MM.1S (cell line): ENCODE results near the gene DYNC1I1.

Source experiments
- DNase-seq: peaks from one replicate; pipeline ENCODE4 v3.0.0-alpha.2; 2015
- H2AFZ ChIP-seq: fragments of 300-600 bp; sonication (generic); 2 replicates; pipeline ENCODE4 v1.6.0; 2016; ENCODE audit warnings: antibody characterized with exemption, low read length
- H3F3A ChIP-seq: fragments of 300-600 bp; sonication (generic); 2 replicates; pipeline ENCODE4 v1.6.1; 2016; ENCODE audit warnings: mild to moderate bottlenecking, antibody characterized with exemption, low read length, moderate library complexity, mixed read lengths; ENCODE audit not compliant: insufficient read depth
- H3K27ac ChIP-seq: fragments of 300-600 bp; sonication (generic); 2 replicates; pipeline ENCODE4 v1.5.1; 2016; ENCODE audit warnings: mild to moderate bottlenecking, low read length
- H3K27me3 ChIP-seq: fragments of 300-600 bp; sonication (generic); replicated peaks from 2 replicates; pipeline ENCODE4 v1.6.0; 2016; ENCODE audit warnings: low read length; ENCODE audit not compliant: insufficient read depth
- H3K36me3 ChIP-seq: fragments of 300-600 bp; sonication (generic); replicated peaks from 2 replicates; pipeline ENCODE4 v1.6.1; 2016; ENCODE audit warnings: mild to moderate bottlenecking, low read length, mixed read lengths; ENCODE audit not compliant: insufficient read depth
- H3K4me1 ChIP-seq: fragments of 300-600 bp; sonication (generic); 2 replicates; pipeline ENCODE4 v1.6.1; 2016; ENCODE audit warnings: low read length, mixed read lengths
- H3K4me2 ChIP-seq: fragments of 300-600 bp; sonication (generic); 2 replicates; pipeline ENCODE4 v1.6.0; 2016; ENCODE audit warnings: low read depth, low read length
- H3K4me3 ChIP-seq: fragments of 300-600 bp; sonication (generic); 2 replicates; pipeline ENCODE4 v1.5.1; 2016; ENCODE audit warnings: low read length, mixed read lengths
- H3K79me2 ChIP-seq: fragments of 300-600 bp; sonication (generic); 2 replicates; pipeline ENCODE4 v1.6.1; 2016; ENCODE audit warnings: mixed run types, low read length, mixed read lengths
- H3K9ac ChIP-seq: fragments of 300-600 bp; sonication (generic); 2 replicates; pipeline ENCODE4 v1.6.1; 2016; ENCODE audit warnings: low read length, mixed read lengths
- H3K9me2 ChIP-seq: fragments of 300-600 bp; sonication (generic); replicated peaks from 2 replicates; pipeline ENCODE4 v1.6.1; 2016; ENCODE audit warnings: mild to moderate bottlenecking, low read length, mixed read lengths; ENCODE audit not compliant: insufficient read depth
- H3K9me3 ChIP-seq: fragments of 300-600 bp; sonication (generic); replicated peaks from 2 replicates; pipeline ENCODE4 v1.6.1; 2016; ENCODE audit warnings: mild to moderate bottlenecking, low read length, mixed read lengths; ENCODE audit not compliant: insufficient read depth
- H4K20me1 ChIP-seq: fragments of 300-600 bp; sonication (generic); 2 replicates; pipeline ENCODE4 v1.6.1; 2016; ENCODE audit warnings: mild to moderate bottlenecking, low read length, moderate library complexity, mixed read lengths; ENCODE audit not compliant: insufficient read depth
- CTCF ChIP-seq: fragments of 300-600 bp; sonication (generic); IDR thresholded peaks from 2 replicates; pipeline ENCODE4 v1.5.1; 2016; ENCODE audit warnings: antibody characterized with exemption, low read length, mixed read lengths
- EZH2 ChIP-seq: fragments of 300-600 bp; sonication (generic); optimal IDR thresholded peaks from 2 replicates; pipeline ENCODE3; 2017; ENCODE audit warnings: low read depth, mild to moderate bottlenecking, antibody characterized with exemption, low read length, mixed read lengths
- EZH2phosphoT487 ChIP-seq: fragments of 300-600 bp; sonication (generic); IDR thresholded peaks from 2 replicates; pipeline ENCODE4 v1.6.1; 2018; ENCODE audit warnings: antibody characterized with exemption, low read length

DYNC1I1 gene

GRCh38 chr7:95820778-95821177 lies 48.4 kb downstream of the DYNC1I1 start:
- H3K36me3 ChIP-seq: no peaks in the 10 kb centered on the region
- no peak overlapping the region for H3K4me3 ChIP-seq
- no peak overlapping the region for H2AFZ ChIP-seq
- DNase-seq: no peak
- no peak overlapping the region for H3K9ac ChIP-seq
- H3K4me1 ChIP-seq: no peaks in the 10 kb centered on the region
- H3K4me2 ChIP-seq: no peak overlapping the region
- no peaks in the 10 kb centered on the region for H3F3A ChIP-seq
- no peaks in the 10 kb centered on the region for H3K9me3 ChIP-seq
- no peak overlapping the region for H3K27ac ChIP-seq
- TF ChIP-seq CTCF (no peak), EZH2 (no peak), EZH2phosphoT487 (no peak)
- H3K79me2 ChIP-seq: no peaks in the 10 kb centered on the region
- no peaks in the 10 kb centered on the region for H3K9me2 ChIP-seq
- no peaks in the 10 kb centered on the region for H4K20me1 ChIP-seq
- H3K27me3 ChIP-seq: no peaks in the 10 kb centered on the region

GRCh38 chr7:95822717-95823116 lies 50.4 kb downstream of the DYNC1I1 start:
- DNase-seq: no peak
- no peaks in the 10 kb centered on the region for H3K79me2 ChIP-seq
- H3K27ac ChIP-seq: no peak overlapping the region
- H2AFZ ChIP-seq: no peak overlapping the region
- H3K4me1 ChIP-seq: no peaks in the 10 kb centered on the region
- no peaks in the 10 kb centered on the region for H3K36me3 ChIP-seq
- H3K9ac ChIP-seq: no peak overlapping the region
- H3K27me3 ChIP-seq: no peaks in the 10 kb centered on the region
- H4K20me1 ChIP-seq: no peaks in the 10 kb centered on the region
- no peaks in the 10 kb centered on the region for H3F3A ChIP-seq
- H3K9me3 ChIP-seq: no peaks in the 10 kb centered on the region
- H3K9me2 ChIP-seq: no peaks in the 10 kb centered on the region
- TF ChIP-seq EZH2phosphoT487: no peak
- no peak for TF ChIP-seq CTCF
- TF ChIP-seq EZH2: no peak
- no peak overlapping the region for H3K4me3 ChIP-seq
- H3K4me2 ChIP-seq: no peak overlapping the region

GRCh38 chr7:95824616-95825015 lies 52.3 kb downstream of the DYNC1I1 start:
- DNase-seq: no peak
- no peak overlapping the region for H3K9ac ChIP-seq
- H2AFZ ChIP-seq: no peak overlapping the region
- H3K79me2 ChIP-seq: no peaks in the 10 kb centered on the region
- no peaks in the 10 kb centered on the region for H3K4me1 ChIP-seq
- no peaks in the 10 kb centered on the region for H3K27me3 ChIP-seq
- no peaks in the 10 kb centered on the region for H3K9me2 ChIP-seq
- H3K4me3 ChIP-seq: no peak overlapping the region
- TF ChIP-seq EZH2phosphoT487 (no peak), EZH2 (no peak), CTCF (no peak)
- H3F3A ChIP-seq: no peaks in the 10 kb centered on the region
- H3K4me2 ChIP-seq: no peak overlapping the region
- H3K9me3 ChIP-seq: no peaks in the 10 kb centered on the region
- H3K27ac ChIP-seq: no peak overlapping the region
- no peaks in the 10 kb centered on the region for H3K36me3 ChIP-seq
- no peaks in the 10 kb centered on the region for H4K20me1 ChIP-seq
